Osteoblast (primary cell): Measurements from ENCODE around the gene ADH5. TPM values are rescaled to one million over a fixed set of nuclear protein-coding genes. Genes with fewer than 3 reads are reported as not detected.
"Not testable (repeated sequence)": the region's sequence is repeated elsewhere in the genome, so short reads cannot be mapped to it uniquely, and the experiment has no call there.

Experiments
- DNase-seq: peaks from one replicate; pipeline ENCODE4 v3.0.0; 2011; ENCODE audit warnings: low spot score, mixed read lengths; ENCODE audit not compliant: insufficient read length; ENCODE audit errors: missing footprints
- H2AFZ ChIP-seq: 2 replicates; pipeline ENCODE4 v1.6.0; 2011; ENCODE audit warnings: mild to moderate bottlenecking, low read length
- H3K27ac ChIP-seq: 2 replicates; pipeline ENCODE4 v1.5.1; 2011; ENCODE audit warnings: mild to moderate bottlenecking, low read depth, low read length, moderate library complexity
- H3K27me3 ChIP-seq: 2 replicates; pipeline ENCODE4 v1.6.0; 2012; ENCODE audit warnings: mild to moderate bottlenecking, control low read depth, inconsistent platforms, low read length, moderate library complexity; ENCODE audit not compliant: insufficient read depth
- H3K36me3 ChIP-seq: 2 replicates; pipeline ENCODE4 v1.5.1; 2011; ENCODE audit warnings: mild to moderate bottlenecking, low read length, control low read depth, moderate library complexity; ENCODE audit not compliant: insufficient read depth
- H3K4me1 ChIP-seq: 2 replicates; pipeline ENCODE4 v1.5.1; 2011; ENCODE audit warnings: mild to moderate bottlenecking, low read length, control low read depth, moderate library complexity; ENCODE audit not compliant: insufficient read depth
- H3K4me2 ChIP-seq: 2 replicates; pipeline ENCODE4 v1.6.0; 2011; ENCODE audit warnings: mild to moderate bottlenecking, low read length; ENCODE audit not compliant: insufficient read depth
- H3K4me3 ChIP-seq: fragments of 200-600 bp; sonication (generic); 3 replicates; pipeline ENCODE4 v1.5.1; 2012; ENCODE audit warnings: mild to moderate bottlenecking, low read length, inconsistent platforms; ENCODE audit not compliant: insufficient read depth
- H3K79me2 ChIP-seq: 2 replicates; pipeline ENCODE4 v1.6.0; 2012; ENCODE audit warnings: mild to moderate bottlenecking, low read length, control low read depth, inconsistent platforms; ENCODE audit not compliant: insufficient read depth
- H3K9me3 ChIP-seq: 2 replicates; pipeline ENCODE4 v1.5.1; 2011; ENCODE audit warnings: low read depth, low read length, control low read depth
- H4K20me1 ChIP-seq: 2 replicates; pipeline ENCODE4 v1.6.0; 2012; ENCODE audit warnings: mild to moderate bottlenecking, low read length, control low read depth; ENCODE audit not compliant: insufficient read depth
- total RNA-seq: library from RNA; depleted of rRNA; stranded (reverse); fragments of >200 nt; gene quantifications from 2 replicates; pipeline ENCODE4 v1.2.3, GENCODE V29; 2012
- TF ChIP-seq, protein P1 (sequence below): IDR thresholded peaks from 2 replicates; pipeline ENCODE4 v1.5.1; 2011; ENCODE audit warnings: mild to moderate bottlenecking, low read depth, low read length, moderate library complexity; ENCODE audit errors: extremely low read depth

ADH5 gene
- total RNA-seq, 1 donor, result 293 TPM

GRCh38 chr4:99082192-99082591 lies 6.4 kb downstream of the ADH5 start:
- H2AFZ ChIP-seq, result no peak overlapping the region
- peaks cover 72% of the 10 kb centered on the region for H3K36me3 ChIP-seq
- H3K4me2 ChIP-seq, result no peak overlapping the region
- TF ChIP-seq, protein P1, sequence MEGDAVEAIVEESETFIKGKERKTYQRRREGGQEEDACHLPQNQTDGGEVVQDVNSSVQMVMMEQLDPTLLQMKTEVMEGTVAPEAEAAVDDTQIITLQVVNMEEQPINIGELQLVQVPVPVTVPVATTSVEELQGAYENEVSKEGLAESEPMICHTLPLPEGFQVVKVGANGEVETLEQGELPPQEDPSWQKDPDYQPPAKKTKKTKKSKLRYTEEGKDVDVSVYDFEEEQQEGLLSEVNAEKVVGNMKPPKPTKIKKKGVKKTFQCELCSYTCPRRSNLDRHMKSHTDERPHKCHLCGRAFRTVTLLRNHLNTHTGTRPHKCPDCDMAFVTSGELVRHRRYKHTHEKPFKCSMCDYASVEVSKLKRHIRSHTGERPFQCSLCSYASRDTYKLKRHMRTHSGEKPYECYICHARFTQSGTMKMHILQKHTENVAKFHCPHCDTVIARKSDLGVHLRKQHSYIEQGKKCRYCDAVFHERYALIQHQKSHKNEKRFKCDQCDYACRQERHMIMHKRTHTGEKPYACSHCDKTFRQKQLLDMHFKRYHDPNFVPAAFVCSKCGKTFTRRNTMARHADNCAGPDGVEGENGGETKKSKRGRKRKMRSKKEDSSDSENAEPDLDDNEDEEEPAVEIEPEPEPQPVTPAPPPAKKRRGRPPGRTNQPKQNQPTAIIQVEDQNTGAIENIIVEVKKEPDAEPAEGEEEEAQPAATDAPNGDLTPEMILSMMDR, result no peak
- H3K27ac ChIP-seq, result no peak overlapping the region
- H4K20me1 ChIP-seq, result peaks cover 11% of the 10 kb centered on the region
- no peaks in the 10 kb centered on the region for H3K4me1 ChIP-seq
- no peaks in the 10 kb centered on the region for H3K9me3 ChIP-seq
- H3K79me2 ChIP-seq, result peaks cover 66% of the 10 kb centered on the region
- H3K27me3 ChIP-seq, result no peaks in the 10 kb centered on the region
- H3K4me3 ChIP-seq, result no peak overlapping the region
- no peak for DNase-seq

DNA sequence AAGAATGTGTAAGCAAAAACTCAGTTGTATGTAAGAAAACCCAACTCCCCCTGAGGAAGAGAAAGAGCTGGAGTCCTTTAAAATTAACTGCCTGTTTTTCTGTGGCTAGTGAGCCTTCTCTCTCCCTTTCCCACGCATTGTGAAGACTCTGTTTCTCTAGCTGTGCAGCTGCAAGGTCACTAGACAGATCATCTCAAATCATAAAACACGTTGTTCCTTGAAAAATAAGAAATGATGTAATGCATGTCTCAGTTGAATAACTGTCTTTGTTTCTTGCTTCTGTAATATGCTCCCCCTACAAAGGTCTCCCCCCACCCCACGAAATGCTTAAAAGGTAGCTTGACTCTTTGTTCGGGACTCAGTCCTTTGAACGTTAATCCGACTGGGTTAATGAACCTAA lies 7.7 kb downstream of the ADH5 start:
- H3K79me2 ChIP-seq, result peaks cover 59% of the 10 kb centered on the region
- H3K27ac ChIP-seq, H3K4me3 ChIP-seq, H3K4me2 ChIP-seq, H4K20me1 ChIP-seq, H3K27me3 ChIP-seq, H3K4me1 ChIP-seq, H2AFZ ChIP-seq, H3K9me3 ChIP-seq: not testable (repeated sequence)
- peaks cover 85% of the 10 kb centered on the region for H3K36me3 ChIP-seq
- peak; percentile 64 for DNase-seq

- peaks cover 88% of the 10 kb centered on the region for H3K36me3 ChIP-seq
- H3K79me2 ChIP-seq, result peaks cover 50% of the 10 kb centered on the region
- TF ChIP-seq, protein P1, result no peak
These were observed 8.8 kb downstream of the ADH5 start for GRCh38 chr4:99079625-99080295.

DNA sequence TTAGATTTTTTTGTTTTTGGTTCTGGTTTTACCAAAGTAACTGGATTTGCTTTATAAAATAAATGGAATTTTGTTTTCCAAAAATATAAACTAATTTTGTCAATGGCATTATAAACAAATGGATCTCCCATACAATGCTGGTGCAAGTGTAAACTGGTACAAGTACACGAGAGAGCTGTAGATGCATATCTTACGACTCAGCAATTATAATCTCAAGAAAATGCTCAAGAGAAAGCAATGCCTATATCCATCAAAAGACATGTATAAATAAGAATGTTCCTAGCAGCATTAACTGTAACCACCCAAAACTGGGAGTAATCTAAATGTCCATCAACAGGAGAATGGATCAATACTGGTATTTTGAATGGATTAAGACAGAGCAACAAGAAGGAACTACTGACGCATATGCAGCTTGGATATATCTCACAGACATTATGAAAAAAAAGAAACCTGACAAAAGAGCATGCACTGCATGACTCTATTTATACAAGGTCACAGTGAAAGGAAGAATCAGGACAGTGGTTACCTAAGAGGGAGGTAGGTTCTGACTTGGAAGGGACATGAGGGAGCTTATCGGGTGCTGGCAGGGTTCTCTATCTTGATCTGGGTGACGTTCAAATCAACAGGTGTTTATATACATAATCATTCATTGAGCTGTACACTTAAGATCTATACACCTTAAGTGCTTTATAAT lies 9.5 kb downstream of the ADH5 start:
- peaks cover 85% of the 10 kb centered on the region for H3K36me3 ChIP-seq
- no peak for DNase-seq
- H3K79me2 ChIP-seq, result peaks cover 43% of the 10 kb centered on the region
- H3K4me3 ChIP-seq, result no peak overlapping the region
- no peaks in the 10 kb centered on the region for H3K4me1 ChIP-seq
- peaks cover 3% of the 10 kb centered on the region for H4K20me1 ChIP-seq
- no peak overlapping the region for H2AFZ ChIP-seq
- no peak overlapping the region for H3K27ac ChIP-seq
- TF ChIP-seq, protein P1, result no peak
- no peak overlapping the region for H3K4me2 ChIP-seq
- no peaks in the 10 kb centered on the region for H3K9me3 ChIP-seq
- no peaks in the 10 kb centered on the region for H3K27me3 ChIP-seq

More at GRCh38 chr4:99079625-99080295, 8.8 kb downstream of the ADH5 start:
- no peaks in the 10 kb centered on the region for H3K9me3 ChIP-seq
- no peak for DNase-seq
- no peaks in the 10 kb centered on the region for H3K4me1 ChIP-seq
- no peak overlapping the region for H3K4me3 ChIP-seq
- no peaks in the 10 kb centered on the region for H3K27me3 ChIP-seq
- H3K4me2 ChIP-seq, result no peak overlapping the region
- H2AFZ ChIP-seq, result no peak overlapping the region
- H4K20me1 ChIP-seq, result peaks cover 3% of the 10 kb centered on the region
- H3K27ac ChIP-seq, result no peak overlapping the region
